ENCODE data around the gene CSK. TPM values are rescaled to one million over a fixed set of nuclear protein-coding genes. Genes with fewer than 3 reads are reported as not detected.
A peak's percentile ranks its signal among the peaks of the same experiment; 100 is the strongest.

The CSK gene
- total and polyA plus RNA-seq, 2 of the 8 experiments (the other 6 are each of a cell fraction or from before 2014, with no cell fraction given) = 13.7 to 50.2 TPM

- Histone ChIP-seq H3K27me3 (replicated peaks in 1 of 4; ENCODE audit: control insufficient read depth in 3 of 4, extremely low read depth in 1 of 4, insufficient read depth in 3 of 4, low read length in 3 of 4) (peaks cover 4 to 47% (median 29%) of the 10 kb centered on the region in 4 experiments), H3K4me1 (replicated peaks in 1 of 4; ENCODE audit: control insufficient read depth in 3 of 4, insufficient read depth in 4 of 4, low read length in 3 of 4) (peaks cover 0 to 9% (median 4%) of the 10 kb centered on the region in 4 experiments; a peak in 4 of 7 replicates), H3K9me3 (ENCODE audit: insufficient read depth in 2 of 2, low read depth in 1 of 2, low read length in 1 of 2) (no peaks in the 10 kb centered on the region), H3K4ac (replicated peaks; ENCODE audit: insufficient read length, low read depth, low read length) (no peak within 1 kb of the TSS), H2BK120ac (replicated peaks; ENCODE audit: low read depth, low read length) (no peak within 1 kb of the TSS), H3K4me2 (ENCODE audit: insufficient read depth in 1 of 2, low read depth in 2 of 2, low read length in 2 of 2) (peak within 1 kb of the TSS; percentile 58 to 61), H4K5ac (ENCODE audit: insufficient read length, low read depth, low read length) (no peak within 1 kb of the TSS), H4K8ac (ENCODE audit: extremely low read depth, insufficient read depth, low read length) (no peak within 1 kb of the TSS), H2BK15ac (ENCODE audit: low read length) (no peak within 1 kb of the TSS), H3K23ac (ENCODE audit: insufficient read length) (no peak within 1 kb of the TSS), H4K91ac (replicated peaks; ENCODE audit: insufficient read length, low read length) (no peak within 1 kb of the TSS), H2BK5ac (ENCODE audit: low read depth, low read length) (no peak within 1 kb of the TSS), H2BK12ac (ENCODE audit: low read depth, low read length) (0 out of 2 replicates have a peak within 1 kb of the TSS, but pooled peaks have one; percentile 27), H2BK20ac (ENCODE audit: low read length) (no peak within 1 kb of the TSS), H2AK5ac (ENCODE audit: low read depth, low read length) (no peak within 1 kb of the TSS), H3K9ac (replicated peaks in 1 of 4; ENCODE audit: extremely low read depth in 1 of 4, low read depth in 3 of 4, low read length in 3 of 4) (no peak within 1 kb of the TSS), H2AFZ (ENCODE audit: low read length) (no peak within 1 kb of the TSS), H3K27ac (ENCODE audit: low read depth, low read length) (no peak within 1 kb of the TSS), H3K56ac (replicated peaks; ENCODE audit: insufficient read length, low read depth, low read length) (no peak within 1 kb of the TSS), H3K79me1 (ENCODE audit: low read depth, low read length) (no peaks in the 10 kb centered on the region), H3K23me2 (ENCODE audit: low read depth, low read length) (0 out of 2 replicates have a peak, but pooled peaks cover 4% of the 10 kb centered on the region), H3K4me3 (ENCODE audit: extremely low read depth in 1 of 4, insufficient read depth in 2 of 4, low read depth in 3 of 4, low read length in 4 of 4) (peak within 1 kb of the TSS in 2 of 4 experiments; percentile 5 to 41; a peak in 3 of 8 replicates), H3K18ac (ENCODE audit: extremely low read depth, low read length) (no peak within 1 kb of the TSS), H3K14ac (ENCODE audit: insufficient read length) (no peak within 1 kb of the TSS), H3K79me2 (ENCODE audit: control insufficient read depth in 1 of 2, insufficient read depth in 2 of 2, low read length in 2 of 2) (no peaks in the 10 kb centered on the region), H4K20me1 (replicated peaks in 1 of 2; ENCODE audit: control insufficient read depth in 1 of 2, insufficient read depth in 2 of 2, low read length in 2 of 2) (peaks cover 0 to 2% of the 10 kb centered on the region in 2 experiments), H3K36me3 (ENCODE audit: control insufficient read depth in 2 of 4, insufficient read depth in 4 of 4, low read length in 3 of 4) (no peaks in the 10 kb centered on the region)
- WGBS, 2 experiments (ENCODE audit: extremely low coverage in 1 of 2, insufficient coverage in 1 of 2, insufficient read length in 1 of 2, insufficient replicate concordance in 2 of 2, low coverage in 1 of 2, low lambda C conversion rate in 2 of 2, missing lambda C conversion rate in 1 of 2) = 10% methylated on average over 4 of the region's 44 CpGs; no CpG with 5 or more reads in 1 of the 2 experiments
- CTCF ChIA-PET (ENCODE audit: partially characterized antibody) = interaction anchor here (0.5 to 15.7 kb wide), 19 partner anchors 9 to 342 kb away, joined by 3 to 135 read pairs (median 5); partner anchors contain the start of genes CSK and LMAN1L
- FAIRE-seq (no peak), DNase-seq (ENCODE audit: low read depth in 1 of 2, low spot score in 2 of 2) (peak in 1 of 2 experiments; percentile 84)
- POLR2A ChIA-PET (ENCODE audit: partially characterized antibody) = interaction anchor here (1.1 to 3.1 kb wide), 6 partner anchors 10 to 66 kb away, joined by 3 to 12 read pairs (median 7); partner anchors contain the start of genes LMAN1L and ULK3
- TF ChIP-seq POU5F1 (IDR thresholded peaks at IDR 0.05; ENCODE audit: low read depth, low read length) = no peak
- no peak for TF ChIP-seq SRF (IDR thresholded peaks at IDR 0.05; ENCODE audit: low read depth, low read length)
- peak; percentile 66 for TF ChIP-seq USF2 (IDR thresholded peaks at IDR 0.05; ENCODE audit: low read length)
- TF ChIP-seq RAD21 (IDR thresholded peaks at IDR 0.05 in 1 of 2, conservative IDR thresholded peaks at IDR 0.05 in 1 of 2; ENCODE audit: low read depth in 2 of 2, low read length in 2 of 2) = no peak
- peak; percentile 94 for TF ChIP-seq E2F6 (IDR thresholded peaks at IDR 0.05)
- TF ChIP-seq JUND (IDR thresholded peaks at IDR 0.05; ENCODE audit: low read length) = no peak
- no peak for TF ChIP-seq ATF3 (IDR thresholded peaks at IDR 0.05; ENCODE audit: insufficient read depth, low read depth, low read length)
- TF ChIP-seq BACH1 (IDR thresholded peaks at IDR 0.05; ENCODE audit: low read length) = no peak
- TF ChIP-seq TCF12 (IDR thresholded peaks at IDR 0.05; ENCODE audit: low read depth, low read length) = no peak
- TF ChIP-seq FOSL1 (IDR thresholded peaks at IDR 0.05; ENCODE audit: insufficient read depth, low read depth, low read length) = no peak
- TF ChIP-seq KDM5A (IDR thresholded peaks at IDR 0.05; ENCODE audit: low read length) = no peak
Measured at GRCh38 chr15:74826364-74826819, 44.5 kb downstream of the CSK start, which contains the start of gene CPLX3. TSS of gene CPLX3 (plus strand) at chr15:74826627. CDS start at chr15:74826704, 77 bp downstream.
